ENCODE data around the gene CLEC4M.

GRCh38 chr19:7730286-7731217 lies 32.5 kb upstream of the CLEC4M start:
- TF ChIP-seq CTCF (IDR thresholded peaks at IDR 0.05 in 4 of 5, conservative IDR thresholded peaks at IDR 0.05 in 1 of 5) (no peak), POLR2A (IDR thresholded peaks at IDR 0.05) (no peak)

All from gastrocnemius medialis (tissue), 4 donors.